ENCODE measurements around the gene SAMD4B.

SAMD4B gene

GRCh38 chr19:39403331-39404312, 61.4 kb downstream of the SAMD4B start:
- TF ChIP-seq CTCF (IDR thresholded peaks at IDR 0.05; ENCODE audit: poor library complexity, severe bottlenecking): no peak
- ATAC-seq (ENCODE audit: low read depth): peak; percentile 56
- H3K4me3 ChIP-seq (ENCODE audit: severe bottlenecking): peak overlapping the region; percentile 20
- peak overlapping the region; percentile 98 for H3K27ac ChIP-seq (ENCODE audit: poor library complexity, severe bottlenecking)
- H3K36me3 ChIP-seq (ENCODE audit: low read depth): peaks cover 23% of the 10 kb centered on the region
- H3K9me3 ChIP-seq (ENCODE audit: severe bottlenecking): no peaks in the 10 kb centered on the region
- no peaks in the 10 kb centered on the region for H3K27me3 ChIP-seq (ENCODE audit: insufficient read depth, poor library complexity, severe bottlenecking)
- H3K4me1 ChIP-seq (ENCODE audit: insufficient read depth, poor library complexity, severe bottlenecking): peaks cover 27% of the 10 kb centered on the region
- peak; percentile 98 for DNase-seq (ENCODE audit: low spot score)

GRCh38 chr19:39405261-39405957, 63.2 kb downstream of the SAMD4B start:
- H3K4me3 ChIP-seq (ENCODE audit: severe bottlenecking): no peak overlapping the region
- no peak for ATAC-seq (ENCODE audit: low read depth)
- H3K27ac ChIP-seq (ENCODE audit: poor library complexity, severe bottlenecking): peak overlapping the region; percentile 97
- DNase-seq (ENCODE audit: low spot score): no peak
- H3K36me3 ChIP-seq (ENCODE audit: low read depth): peaks cover 25% of the 10 kb centered on the region
- H3K9me3 ChIP-seq (ENCODE audit: severe bottlenecking): no peaks in the 10 kb centered on the region
- H3K4me1 ChIP-seq (ENCODE audit: insufficient read depth, poor library complexity, severe bottlenecking): peaks cover 23% of the 10 kb centered on the region
- H3K27me3 ChIP-seq (ENCODE audit: insufficient read depth, poor library complexity, severe bottlenecking): no peaks in the 10 kb centered on the region
- no peak for TF ChIP-seq CTCF (IDR thresholded peaks at IDR 0.05; ENCODE audit: poor library complexity, severe bottlenecking)

- H3K4me3 ChIP-seq (ENCODE audit: severe bottlenecking): peak overlapping the region; percentile 89
- no peaks in the 10 kb centered on the region for H3K9me3 ChIP-seq (ENCODE audit: severe bottlenecking)
- H3K36me3 ChIP-seq (ENCODE audit: low read depth): peaks cover 25% of the 10 kb centered on the region
- H3K27ac ChIP-seq (ENCODE audit: poor library complexity, severe bottlenecking): peak overlapping the region; percentile 97
- H3K27me3 ChIP-seq (ENCODE audit: insufficient read depth, poor library complexity, severe bottlenecking): no peaks in the 10 kb centered on the region
- TF ChIP-seq CTCF (IDR thresholded peaks at IDR 0.05; ENCODE audit: poor library complexity, severe bottlenecking): no peak
- ATAC-seq (ENCODE audit: low read depth) (no peak), DNase-seq (ENCODE audit: low spot score) (no peak)
- peaks cover 30% of the 10 kb centered on the region for H3K4me1 ChIP-seq (ENCODE audit: insufficient read depth, poor library complexity, severe bottlenecking)
These were observed 63.9 kb downstream of the SAMD4B start for GRCh38 chr19:39405958-39406655.

- Histone ChIP-seq H3K36me3 (ENCODE audit: low read depth) (peaks cover 25% of the 10 kb centered on the region), H3K4me3 (ENCODE audit: severe bottlenecking) (peak within 1 kb of the TSS; percentile 89), H3K27ac (ENCODE audit: poor library complexity, severe bottlenecking) (peak within 1 kb of the TSS; percentile 97), H3K27me3 (ENCODE audit: insufficient read depth, poor library complexity, severe bottlenecking) (no peaks in the 10 kb centered on the region), H3K9me3 (ENCODE audit: severe bottlenecking) (no peaks in the 10 kb centered on the region), H3K4me1 (ENCODE audit: insufficient read depth, poor library complexity, severe bottlenecking) (peaks cover 30% of the 10 kb centered on the region)
- DNase-seq (ENCODE audit: low spot score) (no peak), ATAC-seq (ENCODE audit: low read depth) (peak; percentile 6)
- TF ChIP-seq CTCF (IDR thresholded peaks at IDR 0.05; ENCODE audit: poor library complexity, severe bottlenecking): no peak
These were observed 64.6 kb downstream of the SAMD4B start, which contains the start of gene ZFP36 for GRCh38 chr19:39406656-39407409. TSS of gene ZFP36 (plus strand) at chr19:39406847. CDS start at chr19:39406905, 58 bp downstream.
